Astrocyte of the spinal cord (primary cell): ENCODE results near the gene GALNT17.

ENCODE experiments used
- DNase-seq: peaks from one replicate; pipeline ENCODE4 v3.0.0; 2011; ENCODE audit warnings: low read depth, low spot score
- H3K4me3 ChIP-seq: 2 replicates; pipeline ENCODE4 v1.5.1; 2011; ENCODE audit warnings: low read depth, mild to moderate bottlenecking, low read length, moderate library complexity
- in situ Hi-C: cut with HindIII; loops from 2 replicates; pipeline ENCODE4 v1.10.0; 2017; ENCODE audit warnings: low sequenced_read_pairs
- TF ChIP-seq, protein P1 (sequence below): IDR thresholded peaks from 2 replicates; pipeline ENCODE4 v1.5.1; 2012; ENCODE audit warnings: low read depth, mild to moderate bottlenecking, low read length, inconsistent platforms

GALNT17 gene

DNA sequence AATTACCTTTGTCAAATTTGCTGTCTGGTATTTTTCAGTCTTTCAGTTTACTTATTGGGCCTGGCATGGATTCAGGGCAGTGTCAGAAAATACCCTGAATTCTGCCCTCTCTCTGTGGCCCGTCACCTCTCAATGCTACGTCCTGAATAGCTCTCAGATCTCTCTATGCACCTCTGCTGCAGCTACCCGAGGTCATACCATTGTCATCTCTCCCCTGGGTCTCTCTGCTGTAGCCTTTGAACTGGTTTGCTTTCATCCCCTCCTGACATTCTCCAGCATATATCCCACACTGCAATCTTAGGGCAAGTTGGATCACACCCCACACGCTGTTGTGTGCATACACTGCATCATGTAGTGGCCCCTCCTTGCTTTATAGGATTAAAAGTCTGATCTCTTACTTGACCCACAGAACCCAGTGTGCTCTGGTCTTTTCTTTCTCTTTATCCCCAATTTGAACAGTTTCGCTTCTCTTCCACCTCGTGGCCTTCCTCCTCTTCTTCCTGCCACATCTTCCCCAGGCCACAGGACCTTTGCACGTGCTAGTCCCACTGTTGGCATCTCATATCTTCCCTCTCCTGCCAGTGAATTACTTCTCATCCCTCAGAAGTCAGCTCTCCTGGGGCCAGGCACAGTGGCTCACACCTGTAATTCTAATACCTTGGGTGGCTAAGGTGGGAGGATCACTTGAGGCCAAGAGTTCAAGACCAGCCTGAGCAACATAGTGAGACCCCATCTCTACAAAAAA lies 372.9 kb downstream of the GALNT17 start:
- TF ChIP-seq, protein P1, sequence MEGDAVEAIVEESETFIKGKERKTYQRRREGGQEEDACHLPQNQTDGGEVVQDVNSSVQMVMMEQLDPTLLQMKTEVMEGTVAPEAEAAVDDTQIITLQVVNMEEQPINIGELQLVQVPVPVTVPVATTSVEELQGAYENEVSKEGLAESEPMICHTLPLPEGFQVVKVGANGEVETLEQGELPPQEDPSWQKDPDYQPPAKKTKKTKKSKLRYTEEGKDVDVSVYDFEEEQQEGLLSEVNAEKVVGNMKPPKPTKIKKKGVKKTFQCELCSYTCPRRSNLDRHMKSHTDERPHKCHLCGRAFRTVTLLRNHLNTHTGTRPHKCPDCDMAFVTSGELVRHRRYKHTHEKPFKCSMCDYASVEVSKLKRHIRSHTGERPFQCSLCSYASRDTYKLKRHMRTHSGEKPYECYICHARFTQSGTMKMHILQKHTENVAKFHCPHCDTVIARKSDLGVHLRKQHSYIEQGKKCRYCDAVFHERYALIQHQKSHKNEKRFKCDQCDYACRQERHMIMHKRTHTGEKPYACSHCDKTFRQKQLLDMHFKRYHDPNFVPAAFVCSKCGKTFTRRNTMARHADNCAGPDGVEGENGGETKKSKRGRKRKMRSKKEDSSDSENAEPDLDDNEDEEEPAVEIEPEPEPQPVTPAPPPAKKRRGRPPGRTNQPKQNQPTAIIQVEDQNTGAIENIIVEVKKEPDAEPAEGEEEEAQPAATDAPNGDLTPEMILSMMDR, result no peak
- no peak for DNase-seq
- no peak overlapping the region for H3K4me3 ChIP-seq
- in situ Hi-C loops, result no loop called here

DNA sequence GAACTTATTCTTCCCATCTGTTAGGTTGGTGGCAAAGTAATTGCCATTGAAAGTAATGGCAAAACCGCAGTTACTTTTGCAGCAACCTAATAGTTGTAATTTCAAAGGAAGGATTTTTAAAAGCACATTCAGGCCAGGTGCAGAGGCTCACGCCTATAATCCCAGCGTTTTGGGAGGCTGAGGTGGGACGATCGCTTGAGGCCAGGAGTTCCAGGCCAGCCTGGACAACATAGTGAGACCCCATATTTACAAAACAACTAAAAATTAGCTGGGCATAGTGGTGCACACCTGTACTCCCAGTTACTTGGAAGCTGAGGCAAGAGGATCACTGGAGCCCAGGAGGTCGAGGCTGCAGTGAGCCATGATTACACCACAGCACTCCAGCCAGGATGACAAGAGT lies 374.9 kb downstream of the GALNT17 start:
- in situ Hi-C loops, result no loop called here
- no peak overlapping the region for H3K4me3 ChIP-seq
- no peak for DNase-seq
- TF ChIP-seq, protein P1, result no peak

DNA sequence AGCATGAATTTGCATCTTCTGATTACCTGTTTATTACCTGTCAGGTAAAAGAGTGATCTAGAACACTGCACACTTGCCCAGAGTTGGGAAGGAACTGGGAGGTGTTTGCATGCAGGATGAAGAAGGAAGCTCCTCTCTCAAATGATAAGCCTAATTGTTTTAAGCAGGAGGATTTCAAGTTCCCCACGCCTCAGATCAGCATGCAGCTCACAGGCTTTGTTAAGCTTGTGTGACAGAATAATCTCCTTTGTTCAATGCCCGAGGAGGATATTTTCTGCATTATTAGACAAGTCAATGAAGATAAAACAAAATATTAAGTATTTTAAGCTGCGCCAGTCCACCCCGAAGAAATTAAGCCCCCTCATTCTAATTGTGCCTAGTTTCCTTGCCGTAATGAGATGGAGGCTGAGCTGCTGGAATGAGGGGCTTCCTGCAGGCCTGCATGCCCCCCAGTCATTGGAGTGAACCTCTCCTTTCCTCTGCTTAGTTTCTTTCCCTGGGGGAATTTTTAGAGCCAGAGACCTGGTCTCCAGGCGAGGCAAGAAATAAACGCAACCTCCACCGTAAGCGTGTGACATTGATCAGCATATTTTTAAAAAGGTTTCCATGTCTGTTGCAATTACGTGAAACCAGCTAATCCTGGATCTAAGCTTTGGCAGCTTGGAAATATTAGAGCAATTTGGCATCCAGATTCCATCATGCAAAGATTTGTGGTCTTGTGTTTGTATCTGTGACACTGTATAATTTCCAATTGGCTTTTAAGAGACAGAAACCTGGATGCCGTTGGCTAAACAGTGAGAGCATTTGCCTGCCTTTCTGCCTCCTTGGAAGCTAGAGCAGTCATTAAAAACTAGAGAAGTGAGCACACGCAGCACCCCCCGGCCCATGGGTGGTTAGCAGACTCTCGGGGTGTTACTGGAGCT lies 376.0 kb downstream of the GALNT17 start:
- in situ Hi-C loops, result no loop called here
- H3K4me3 ChIP-seq, result no peak overlapping the region
- no peak for DNase-seq
- TF ChIP-seq, protein P1, result no peak

DNA sequence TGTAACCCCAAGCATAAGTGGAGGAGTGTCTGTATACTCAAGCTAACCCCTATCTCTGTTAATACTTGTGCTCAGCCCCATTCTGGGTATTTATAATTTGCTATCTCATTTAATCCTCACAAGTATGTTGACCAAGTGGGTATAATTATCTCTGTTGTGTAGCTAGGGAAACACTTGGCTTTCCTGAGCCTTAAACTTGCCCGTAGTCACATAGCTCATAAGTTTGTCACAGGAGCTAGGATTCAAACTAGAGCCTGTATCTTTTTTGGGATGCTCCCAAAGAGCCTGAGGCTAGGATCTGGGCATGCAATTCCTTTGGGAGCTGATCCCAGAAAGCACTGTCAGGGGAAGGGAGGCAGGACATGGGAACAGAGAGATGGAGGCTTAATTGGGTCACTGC lies 377.4 kb downstream of the GALNT17 start:
- TF ChIP-seq, protein P1, result no peak
- in situ Hi-C loops, result no loop called here
- DNase-seq, result no peak

DNA sequence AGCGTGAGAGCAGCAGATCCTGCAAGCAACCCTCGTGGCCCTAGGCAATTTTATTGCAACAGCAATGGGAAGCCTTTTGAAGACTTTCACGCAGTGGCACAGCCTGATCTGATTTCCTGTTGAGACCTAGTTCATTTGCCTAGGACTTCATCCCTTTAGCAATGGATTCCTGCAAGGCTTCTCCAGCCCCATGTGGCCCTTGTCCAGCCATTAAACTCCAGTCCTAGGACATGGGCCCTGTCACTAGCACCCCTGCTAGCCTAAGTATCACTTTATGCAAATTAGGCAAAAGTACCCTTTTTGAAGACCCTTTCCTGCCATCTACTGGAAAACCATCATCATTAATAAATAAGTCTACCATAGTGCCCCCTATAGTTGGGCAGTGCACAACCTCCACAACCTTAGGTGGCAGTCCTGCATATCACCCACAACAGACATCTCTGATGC lies 379.4 kb downstream of the GALNT17 start:
- in situ Hi-C loops, result no loop called here
- DNase-seq, result no peak
- H3K4me3 ChIP-seq, result no peak overlapping the region
- TF ChIP-seq, protein P1, result no peak

More for the DNA sequence above, 377.4 kb downstream of the GALNT17 start:
- H3K4me3 ChIP-seq, result no peak overlapping the region

DNA sequence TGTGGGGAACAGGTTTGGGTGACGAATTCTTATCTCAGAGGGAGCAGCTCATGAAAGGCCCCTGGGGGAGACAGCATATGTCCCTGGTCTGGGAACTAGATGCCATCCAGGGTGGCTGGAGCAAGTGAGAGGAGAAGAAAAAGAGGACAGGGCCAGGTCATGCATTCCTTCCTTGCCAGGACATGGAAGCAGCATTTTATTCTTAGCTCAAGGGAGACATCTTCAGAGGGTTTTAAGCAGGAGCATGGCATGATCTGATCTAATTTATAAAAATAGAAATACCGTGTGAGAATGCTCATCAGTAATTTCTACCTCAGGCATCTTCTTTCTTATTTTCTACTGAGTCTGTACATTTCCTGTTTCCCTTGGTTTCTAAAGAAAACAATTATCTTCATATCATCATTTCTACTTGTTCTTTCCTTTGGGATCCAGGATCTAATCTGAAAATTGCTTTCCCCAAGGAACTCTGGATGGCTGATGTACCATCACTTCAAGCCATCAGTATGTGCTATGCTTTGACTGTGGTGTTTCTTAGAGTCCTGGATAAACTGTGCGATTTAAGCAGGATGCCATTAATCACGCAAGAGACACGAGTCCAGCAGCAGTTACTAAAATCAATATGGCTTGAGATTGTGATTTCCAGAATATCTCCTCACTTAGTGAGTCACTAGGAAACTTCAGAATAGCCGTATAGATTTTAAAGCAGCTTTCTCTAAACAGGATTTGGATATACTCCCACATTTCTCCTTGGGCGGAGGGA lies 386.2 kb downstream of the GALNT17 start:
- TF ChIP-seq, protein P1, result no peak
- no peak for DNase-seq
- in situ Hi-C loops, result no loop called here
- no peak overlapping the region for H3K4me3 ChIP-seq
